Measurements from ENCODE around the gene ACAA1. TPM values are rescaled to one million over a fixed set of nuclear protein-coding genes. Genes with fewer than 3 reads are reported as not detected.

Gene ACAA1
- total and polyA plus RNA-seq, 2 experiments from 2014 or later = 21.4 to 26.6 TPM

GRCh38 chr3:38099518-38099917 lies 37.4 kb downstream of the ACAA1 start (continued):
- TF ChIP-seq ZNF462 (CRISPR knock-in tag; IDR thresholded peaks at IDR 0.05) = no peak
- TF ChIP-seq CTCF (conservative IDR thresholded peaks at IDR 0.05; ENCODE audit: low read depth in 2 of 2) = no peak
- no peak for TF ChIP-seq EZH2phosphoT487 (IDR thresholded peaks at IDR 0.05; ENCODE audit: unreplicated experiment)
- no peak for TF ChIP-seq POLR2AphosphoS5 (IDR thresholded peaks at IDR 0.05; ENCODE audit: low read depth)
- no peak for TF ChIP-seq ZNF331 (CRISPR knock-in tag; IDR thresholded peaks at IDR 0.05; ENCODE audit: low read depth)
- no peak for TF ChIP-seq STAT1 (IDR thresholded peaks at IDR 0.05; ENCODE audit: unreplicated experiment)
- TF ChIP-seq ETS1 (IDR thresholded peaks at IDR 0.05) = no peak
- TF ChIP-seq REST (IDR thresholded peaks at IDR 0.05; ENCODE audit: unreplicated experiment) = no peak
- no peak for TF ChIP-seq EZH2 (IDR thresholded peaks at IDR 0.05; ENCODE audit: low read depth, unreplicated experiment)
- TF ChIP-seq ZNF114 (CRISPR knock-in tag; IDR thresholded peaks at IDR 0.05) = no peak
- no peak for TF ChIP-seq JUNB (IDR thresholded peaks at IDR 0.05; ENCODE audit: unreplicated experiment)
- TF ChIP-seq NANOG (IDR thresholded peaks at IDR 0.05; ENCODE audit: borderline replicate concordance) = no peak

Data from GM23338 (cell line).